HG02973 (cell line): ENCODE measurements around the gene TBX2.
"Not testable (repeated sequence)": the region's sequence is repeated elsewhere in the genome, so short reads cannot be mapped to it uniquely, and the experiment has no call there.

Experiments
- ATAC-seq: cut with Tn5 transposase; IDR thresholded peaks from one replicate; pipeline ENCODE4 v1.9.1; 2021; ENCODE audit warnings: moderate library complexity; ENCODE audit not compliant: unreplicated experiment

Gene TBX2

GRCh38 chr17:61425682-61426481 lies 26.2 kb downstream of the TBX2 start:
- ATAC-seq = no peak

GRCh38 chr17:61426482-61427304 lies 27.1 kb downstream of the TBX2 start:
- ATAC-seq = no peak

GRCh38 chr17:61427567-61427966 lies 27.9 kb downstream of the TBX2 start:
- no peak for ATAC-seq

- no peak for ATAC-seq
These were observed 29.6 kb downstream of the TBX2 start for GRCh38 chr17:61429274-61429673.

GRCh38 chr17:61429831-61430230 lies 30.2 kb downstream of the TBX2 start:
- ATAC-seq = not testable (repeated sequence)

- ATAC-seq = no peak
These were observed 32.1 kb downstream of the TBX2 start for GRCh38 chr17:61431594-61432311.

- no peak for ATAC-seq
These were observed 36.6 kb downstream of the TBX2 start for GRCh38 chr17:61436273-61436672.

- no peak for ATAC-seq
These were observed 37.5 kb downstream of the TBX2 start for GRCh38 chr17:61436995-61437704.

- ATAC-seq = no peak
These were observed 41.1 kb downstream of the TBX2 start for GRCh38 chr17:61440697-61441096.

GRCh38 chr17:61441507-61441906 lies 41.9 kb downstream of the TBX2 start:
- not testable (repeated sequence) for ATAC-seq

GRCh38 chr17:61442136-61442775 lies 42.6 kb downstream of the TBX2 start:
- ATAC-seq = no peak

GRCh38 chr17:61442878-61443474 lies 43.3 kb downstream of the TBX2 start:
- no peak for ATAC-seq

- no peak for ATAC-seq
These were observed 43.8 kb downstream of the TBX2 start for GRCh38 chr17:61443475-61443882.

- ATAC-seq = no peak
These were observed 44.4 kb downstream of the TBX2 start for GRCh38 chr17:61444075-61444474.

- ATAC-seq = no peak
These were observed 45.2 kb downstream of the TBX2 start for GRCh38 chr17:61444831-61445230.

- no peak for ATAC-seq
These were observed 47.7 kb downstream of the TBX2 start for GRCh38 chr17:61447358-61447757.

- ATAC-seq = no peak
These were observed 48.4 kb downstream of the TBX2 start for GRCh38 chr17:61448042-61448441.

GRCh38 chr17:61449140-61449539 lies 49.5 kb downstream of the TBX2 start:
- not testable (repeated sequence) for ATAC-seq

- ATAC-seq = no peak
These were observed 50.3 kb downstream of the TBX2 start for GRCh38 chr17:61449707-61450640.
